K562 (cell line): Measurements from ENCODE around the gene CYLD. TPM values are rescaled to one million over a fixed set of nuclear protein-coding genes. Genes with fewer than 3 reads are reported as not detected.
A peak's percentile ranks its signal among the peaks of the same experiment; 100 is the strongest.

Source experiments
- ATAC-seq: fragments of 200-7000 bp; cut with Tn5 transposase; 3 replicates; pipeline ENCODE4 v1.9.1; 2020; ENCODE audit warnings: moderate library complexity
- BruUV-seq: library from RNA; stranded (reverse); fragments of 400-500 nt; replicated peaks from 2 replicates; lab custom pipeline; 2021; lab: Mats Ljungman, UMichigan
- CTCF ChIA-PET: fragments of 300-600 bp; formaldehyde crosslinking; extraction: SDS; loops from one replicate; lab custom pipeline; 2021; ENCODE audit warnings: low intra/inter-chr PET ratio; lab: Yijun Ruan, JAX
- POLR2A ChIA-PET: fragments of 300-600, 350-650 bp; sonication (Branson Sonifier 250); formaldehyde crosslinking; extraction: SDS; loops from one replicate; lab custom pipeline; 2021; ENCODE audit warnings: antibody characterized with exemption, inconsistent platforms; lab: Yijun Ruan, JAX
- DNase-seq, 4 experiments: peaks; one replicate each; pipeline versions ENCODE4 v3.0.0 to v3.0.0-alpha.2; 2011 to 2018; ENCODE audit warnings: low spot score in 3 of 4, mixed read lengths in 3 of 4; ENCODE audit errors: extremely low read depth in 1 of 4
- FAIRE-seq: peaks from 2 replicates; lab custom pipeline; 2011; peaks lifted over from hg19 to GRCh38; lab: Jason Lieb, UNC
- H2AFZ ChIP-seq: 2 replicates; pipeline ENCODE4 v1.6.0; 2011; ENCODE audit warnings: low read depth, low read length, control low read depth, inconsistent platforms
- H3K27ac ChIP-seq: fragments of 200-600 bp; 3 replicates; pipeline ENCODE4 v1.8.0; 2011; ENCODE audit warnings: low read depth, mild to moderate bottlenecking, control low read depth, inconsistent platforms, low read length, moderate library complexity, mixed read lengths; ENCODE audit errors: extremely low read depth
- H3K27me3 ChIP-seq, 2 experiments: fragments of 300-600 bp in 1 of 2; 2 replicates in 1 of 2; 3 replicates in 1 of 2; pipeline versions ENCODE4 v1.6.0 to v1.8.0; 2011; ENCODE audit warnings: inconsistent platforms in 2 of 2, low read length in 2 of 2, mild to moderate bottlenecking in 1 of 2, mixed read lengths in 1 of 2, moderate library complexity in 1 of 2; ENCODE audit not compliant: control insufficient read depth in 2 of 2, insufficient read depth in 2 of 2
- H3K36me3 ChIP-seq: fragments of 300-600 bp; 3 replicates; pipeline ENCODE4 v1.8.0; 2011; ENCODE audit warnings: mild to moderate bottlenecking, low read length, inconsistent platforms; ENCODE audit not compliant: control insufficient read depth, insufficient read depth
- H3K4me1 ChIP-seq, 2 experiments: fragments of 200-600 bp in 1 of 2; replicated peaks in 1 of 2; 2 replicates in 1 of 2; 3 replicates in 1 of 2; pipeline versions ENCODE4 v1.5.1 to v1.8.0; 2011; ENCODE audit warnings: inconsistent platforms in 2 of 2, low read length in 2 of 2, mild to moderate bottlenecking in 1 of 2, mixed read lengths in 1 of 2, moderate library complexity in 1 of 2; ENCODE audit not compliant: control insufficient read depth in 2 of 2, insufficient read depth in 2 of 2
- H3K4me2 ChIP-seq: 2 replicates; pipeline ENCODE4 v1.6.1; 2011; ENCODE audit warnings: low read length, control low read depth, inconsistent platforms, mixed read lengths; ENCODE audit not compliant: insufficient read depth
- H3K4me3 ChIP-seq: fragments of 200-600 bp; sonication (generic), shearing (Covaris generic); 2 replicates; pipeline ENCODE4 v1.5.1; 2016; ENCODE audit warnings: control low read depth, inconsistent platforms
- H3K79me2 ChIP-seq: fragments of 200-600 bp; 3 replicates; pipeline ENCODE4 v1.8.0; 2011; ENCODE audit warnings: low read length, inconsistent platforms; ENCODE audit not compliant: control insufficient read depth, insufficient read depth
- H3K9ac ChIP-seq, 2 experiments: 2 replicates each; pipeline versions ENCODE4 v1.6.0 to v1.6.1; 2011; ENCODE audit warnings: low read depth in 2 of 2, low read length in 2 of 2, control low read depth in 1 of 2, inconsistent platforms in 1 of 2, mild to moderate bottlenecking in 1 of 2, mixed read lengths in 1 of 2; ENCODE audit not compliant: insufficient read depth in 1 of 2
- H3K9me1 ChIP-seq: one replicate; pipeline ENCODE4 v1.6.0; 2011; ENCODE audit warnings: inconsistent platforms, mild to moderate bottlenecking, low read length, moderate library complexity; ENCODE audit not compliant: control insufficient read depth, insufficient read depth
- H3K9me3 ChIP-seq: replicated peaks from 2 replicates; pipeline ENCODE4 v1.5.1; 2011; ENCODE audit warnings: low read depth, low read length, inconsistent platforms; ENCODE audit not compliant: control insufficient read depth, insufficient read depth
- H4K20me1 ChIP-seq: replicated peaks from 2 replicates; pipeline ENCODE4 v1.6.1; 2011; ENCODE audit warnings: low read length, inconsistent platforms, mixed read lengths; ENCODE audit not compliant: control insufficient read depth, insufficient read depth
- BRF1 ChIP-seq: IDR thresholded peaks from 3 replicates; pipeline ENCODE4 v1.6.1; 2011; ENCODE audit warnings: borderline replicate concordance, mild to moderate bottlenecking; ENCODE audit not compliant: insufficient read length; ENCODE audit errors: extremely low read depth
- FOXP1 ChIP-seq: sonication (generic); formaldehyde crosslinking; IDR thresholded peaks from 2 replicates; pipeline ENCODE4 v1.8.0; 2022; ENCODE audit warnings: mild to moderate bottlenecking, missing genetic modification reagents
- GMEB1 ChIP-seq: fragments of 250-450 bp; sonication (Bioruptor Pico); IDR thresholded peaks from 2 replicates; pipeline ENCODE4 v1.4.0; 2020; ENCODE audit warnings: mild to moderate bottlenecking
- GTF3C2 ChIP-seq: IDR thresholded peaks from 3 replicates; pipeline ENCODE4 v1.6.1; 2011; ENCODE audit warnings: borderline replicate concordance, mild to moderate bottlenecking, moderate library complexity; ENCODE audit not compliant: insufficient read length; ENCODE audit errors: extremely low read depth
- IRF9 ChIP-seq: fragments of 450-650 bp; IDR thresholded peaks from 2 replicates; pipeline ENCODE4 v1.6.1; 2016; ENCODE audit warnings: missing biosample characterization, missing genetic modification characterization
- KLF1 ChIP-seq: fragments of 450-650 bp; IDR thresholded peaks from 2 replicates; pipeline ENCODE4 v1.6.1; 2016; ENCODE audit warnings: missing genetic modification characterization, missing compliant biosample characterization
- LCOR ChIP-seq: sonication (generic); formaldehyde crosslinking; IDR thresholded peaks from 2 replicates; pipeline ENCODE4 v1.8.0; 2022; ENCODE audit warnings: mild to moderate bottlenecking, missing genetic modification reagents
- POLR2G ChIP-seq: fragments of 200-400 bp; formaldehyde crosslinking; IDR thresholded peaks from 2 replicates; pipeline ENCODE4 v1.6.1; 2017; ENCODE audit warnings: low read depth, mild to moderate bottlenecking, antibody characterized with exemption, low read length, moderate library complexity
- TEAD4 ChIP-seq, 2 experiments: sonication (generic) in 1 of 2; formaldehyde crosslinking in 1 of 2; IDR thresholded peaks; 2 replicates each; pipeline versions ENCODE4 v1.6.1 to v1.8.0; 2012 to 2022; ENCODE audit warnings: borderline replicate concordance in 1 of 2, inconsistent platforms in 1 of 2, low read length in 1 of 2, mild to moderate bottlenecking in 1 of 2, missing genetic modification reagents in 1 of 2
- ZBTB7A ChIP-seq: IDR thresholded peaks from 2 replicates; pipeline ENCODE4 v1.6.1; 2011; ENCODE audit warnings: low read depth, mild to moderate bottlenecking, low read length, moderate library complexity, borderline replicate concordance; ENCODE audit not compliant: control insufficient read depth
- ZC3H8 ChIP-seq: fragments of 450-650 bp; IDR thresholded peaks from 2 replicates; pipeline ENCODE4 v1.6.1; 2017
- ZNF263 ChIP-seq: sonication (generic); formaldehyde crosslinking; IDR thresholded peaks from 2 replicates; pipeline ENCODE4 v1.8.0; 2022; ENCODE audit warnings: mild to moderate bottlenecking, missing genetic modification reagents, borderline replicate concordance
- ZNF507 ChIP-seq: conservative IDR thresholded peaks from 2 replicates; pipeline ENCODE4 v1.6.1; 2017; ENCODE audit warnings: missing genetic modification characterization, missing compliant biosample characterization
- ZNF583 ChIP-seq: fragments of 250-450 bp; sonication (Bioruptor Pico); IDR thresholded peaks from 2 replicates; pipeline ENCODE4 v1.4.0; 2020
- WGBS: fragments of 100-300 bp; shearing (Covaris generic); methylation state at CpG from one replicate; pipeline ENCODE4 v1.1.6; 2016; ENCODE audit warnings: low coverage, mixed read lengths; ENCODE audit not compliant: insufficient coverage; ENCODE audit errors: missing lambda C conversion rate; 5-methylcytosine and 5-hydroxymethylcytosine counted together
- in situ Hi-C: fragments of 300-500 bp; cut with MboI; formaldehyde crosslinking; loops from 4 replicates; pipeline ENCODE4 v1.15.0; 2018; ENCODE audit warnings: inconsistent platforms, mixed read lengths
- intact Hi-C: fragments of 100-400 bp; cut with micrococcal nuclease; formaldehyde crosslinking; loops from 2 replicates; pipeline ENCODE4 v1.14.2; 2022
- polyA plus RNA-seq, 8 experiments: library from polyadenylated mRNA; depleted of rRNA in 4 of 8; stranded (reverse) in 5 of 8; unstranded in 3 of 8; fragments of >200 nt; fragmentation: Nextera tagmentation in 2 of 8; fragmentation: Illumina TruSeq in 1 of 8; extraction: Ambion mirVana in 2 of 8; extraction: Trizol in 1 of 8; gene quantifications; 2 replicates each; pipeline versions ENCODE4 v1.2.1 to v1.2.3, GENCODE V29; 2011 to 2014; ENCODE audit warnings: inconsistent platforms in 1 of 8, missing spikeins in 1 of 8
- total RNA-seq, 7 experiments: library from RNA; depleted of rRNA in 6 of 7; stranded (reverse); fragments of >200 nt in 6 of 7; fragmentation: Illumina TruSeq in 2 of 7; extraction: Trizol in 2 of 7; gene quantifications; 2 replicates each; pipeline versions ENCODE4 v1.2.1 to v1.2.3, GENCODE V29; 2011 to 2021; ENCODE audit warnings: low replicate concordance in 1 of 7

CYLD gene
- total and polyA plus RNA-seq, 9 of the 15 experiments (the other 6 are each of a cell fraction or from before 2014, with no cell fraction given): 3.4 to 7.4 (median 5.3) TPM

- TF ChIP-seq GTF3C2 (no peak), KLF1 (tag) (no peak), ZNF583 (CRISPR knock-in tag) (no peak)
Observed at GRCh38 chr16:50841081-50841886, 99.4 kb downstream of the CYLD start (continued).

GRCh38 chr16:50842013-50842505 is 100.2 kb downstream of the CYLD start:
- 68% methylated on average over 15 of the region's 17 CpGs for WGBS
- H3K36me3 ChIP-seq: no peaks in the 10 kb centered on the region
- no peak for FAIRE-seq
- intact Hi-C loops (no loop called here), in situ Hi-C loops (no loop called here)
- CTCF ChIA-PET: no interaction called here
- peaks cover 0 to 10% of the 10 kb centered on the region in 2 experiments; a peak in 1 of 5 replicates for H3K27me3 ChIP-seq
- ATAC-seq: no peak
- no TSS peak for BruUV-seq
- H2AFZ ChIP-seq: no peak overlapping the region
- 0 out of 4 replicates have a peak overlapping the region, but pooled peaks of 1 of the 2 experiments have one; percentile 15 for H3K9ac ChIP-seq
- no peaks in the 10 kb centered on the region for H3K79me2 ChIP-seq
- peaks cover 17 to 19% of the 10 kb centered on the region in 2 experiments for H3K4me1 ChIP-seq
- POLR2A ChIA-PET: interaction anchor here (0.7 to 1.1 kb wide), 3 partner anchors 8 to 106 kb away, joined by 3 read pairs; no protein-coding TSS in a partner anchor
- no peak overlapping the region for H3K4me3 ChIP-seq
- no peak overlapping the region for H3K27ac ChIP-seq
- no peaks in the 10 kb centered on the region for H3K9me1 ChIP-seq
- H3K4me2 ChIP-seq: no peak overlapping the region
- no peaks in the 10 kb centered on the region; the same call in 1 of the 2 replicates for H4K20me1 ChIP-seq
- no peak for DNase-seq
- H3K9me3 ChIP-seq: no peaks in the 10 kb centered on the region
- no peak for TF ChIP-seq ZBTB7A
- TF ChIP-seq GMEB1 (CRISPR knock-in tag): no peak
- TF ChIP-seq IRF9 (tag): no peak
- TF ChIP-seq ZC3H8: no peak
- TF ChIP-seq POLR2G: no peak
- TF ChIP-seq ZNF263 (CRISPR knock-in tag): no peak
- TF ChIP-seq TEAD4 (IDR thresholded peaks at IDR 0.05; ENCODE audit: low read length): no peak
- no peak for TF ChIP-seq TEAD4 (CRISPR knock-in tag; IDR thresholded peaks at IDR 0.05; ENCODE audit: borderline replicate concordance)
- no peak for TF ChIP-seq ZNF507 (tag)
- no peak for TF ChIP-seq FOXP1 (CRISPR knock-in tag)
- TF ChIP-seq BRF1: no peak
- TF ChIP-seq LCOR: no peak
